ENCODE measurements around the gene FAM3C.

FAM3C gene

DNA sequence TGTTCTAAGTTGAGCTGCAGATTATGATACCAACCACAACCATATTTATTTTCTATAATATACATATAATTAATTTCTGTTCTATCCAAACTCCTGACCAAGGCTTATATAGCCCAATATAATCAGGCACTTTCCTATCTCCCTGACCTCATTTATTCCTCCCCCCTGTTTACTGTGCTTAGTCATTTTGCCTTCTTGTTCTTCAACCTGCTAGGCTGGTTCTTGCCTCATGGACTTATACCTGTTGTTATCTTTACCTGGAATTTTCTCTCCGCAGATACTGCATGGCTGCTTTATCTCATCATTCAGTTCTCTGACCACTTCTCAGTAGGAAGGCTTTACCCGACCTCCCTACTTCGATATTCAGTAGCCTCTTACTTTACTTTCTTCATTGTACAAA lies 24.9 kb upstream of the FAM3C start:
- no peaks in the 10 kb centered on the region for H3K36me3 Mint-ChIP-seq
- no peak overlapping the region for H3K27ac Mint-ChIP-seq
- H3K4me1 Mint-ChIP-seq: no peaks in the 10 kb centered on the region
- no peak overlapping the region for H3K4me3 Mint-ChIP-seq
- no peaks in the 10 kb centered on the region for H3K27me3 Mint-ChIP-seq
- H3K9me3 Mint-ChIP-seq: no peaks in the 10 kb centered on the region

DNA sequence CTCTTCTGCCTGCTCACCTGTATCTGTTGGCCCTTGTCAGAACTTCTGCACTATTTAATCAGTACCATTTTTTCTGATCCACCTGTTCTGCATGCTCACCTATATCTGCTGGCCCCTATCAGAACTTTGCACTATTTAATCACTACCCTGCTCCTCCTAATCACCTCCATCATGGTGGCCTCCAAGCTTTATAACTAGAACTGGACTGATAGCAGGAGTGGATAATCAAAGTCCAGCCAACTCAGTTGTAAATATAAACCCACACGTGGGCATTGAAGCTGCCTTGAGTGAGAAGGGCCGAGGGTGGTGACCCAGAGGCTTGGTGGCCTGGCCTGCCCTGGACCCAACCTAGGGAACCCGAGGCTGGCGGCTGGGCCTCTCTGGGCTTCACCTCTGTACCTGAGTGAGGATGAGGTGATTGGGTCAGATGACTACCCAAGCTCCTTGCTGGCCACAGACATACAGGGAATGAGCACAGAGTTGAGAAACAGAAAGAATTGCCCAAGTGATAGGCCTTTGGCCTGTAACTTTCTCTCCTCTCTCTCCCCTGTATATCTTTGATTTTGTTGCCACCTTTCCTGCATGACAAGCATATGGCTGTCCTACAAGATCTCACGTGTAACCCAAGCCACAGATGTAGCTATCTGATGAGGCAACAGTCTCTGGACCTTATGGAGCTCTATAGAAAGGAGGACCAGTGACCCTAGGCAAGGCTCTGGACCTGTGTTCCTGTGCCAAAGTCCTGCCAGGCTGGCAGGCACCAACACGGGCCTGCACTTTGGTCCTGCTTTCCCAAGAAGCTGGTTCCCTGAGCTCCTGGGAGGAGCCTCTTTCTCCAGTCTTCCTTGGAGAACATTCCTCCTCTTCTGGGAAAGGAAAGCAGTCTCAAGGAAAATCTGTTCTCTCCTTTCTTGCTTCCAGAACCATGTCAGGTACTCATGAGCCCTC lies 23.4 kb upstream of the FAM3C start:
- no peak overlapping the region for H3K4me3 Mint-ChIP-seq
- no peaks in the 10 kb centered on the region for H3K36me3 Mint-ChIP-seq
- no peaks in the 10 kb centered on the region for H3K9me3 Mint-ChIP-seq
- H3K4me1 Mint-ChIP-seq: no peaks in the 10 kb centered on the region
- H3K27me3 Mint-ChIP-seq: no peaks in the 10 kb centered on the region
- H3K27ac Mint-ChIP-seq: no peak overlapping the region

DNA sequence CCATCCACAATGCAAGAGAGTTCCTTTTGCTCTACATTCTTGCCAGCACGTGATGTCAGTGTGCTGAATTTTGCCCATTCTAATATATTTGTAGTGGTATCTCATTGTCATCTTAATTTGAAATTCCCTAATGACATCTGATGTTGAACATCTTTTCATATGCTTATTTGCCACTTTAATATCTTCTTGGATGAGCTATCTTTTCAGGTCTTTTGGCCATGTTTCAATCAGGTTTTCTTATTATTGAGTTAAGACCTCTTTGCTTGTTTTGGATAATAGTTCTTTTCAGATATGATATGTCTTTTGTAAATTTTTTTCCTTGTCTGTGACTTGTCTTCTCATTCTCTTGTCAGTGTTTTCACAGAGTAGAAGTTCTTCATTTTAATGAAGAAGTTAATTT lies 20.4 kb upstream of the FAM3C start:
- Mint-ChIP-seq H3K4me1 (no peaks in the 10 kb centered on the region), H3K36me3 (no peaks in the 10 kb centered on the region), H3K27me3 (peaks cover 2% of the 10 kb centered on the region), H3K27ac (no peak overlapping the region), H3K4me3 (no peak overlapping the region), H3K9me3 (no peaks in the 10 kb centered on the region)

DNA sequence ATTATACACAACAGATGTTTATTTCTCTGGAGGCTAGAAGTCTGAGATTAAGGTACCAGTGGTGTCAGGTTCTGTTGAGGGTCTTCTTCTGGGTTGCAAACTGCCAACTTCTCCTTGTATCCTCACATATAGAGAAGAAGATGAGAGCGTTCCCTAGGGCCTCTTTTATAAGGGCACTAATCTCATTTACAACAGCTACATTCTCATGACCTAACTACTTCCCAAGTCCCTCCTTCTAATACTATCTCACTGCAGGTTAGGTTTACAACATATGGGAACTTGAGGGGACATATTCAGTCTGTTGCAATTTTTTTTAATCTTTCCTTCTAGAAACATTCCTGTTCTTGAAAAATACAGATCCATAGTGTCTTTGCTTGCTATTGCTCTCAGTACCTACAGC lies 18.3 kb upstream of the FAM3C start:
- H3K4me1 Mint-ChIP-seq: peaks cover 5% of the 10 kb centered on the region
- no peak overlapping the region for H3K4me3 Mint-ChIP-seq
- no peaks in the 10 kb centered on the region for H3K9me3 Mint-ChIP-seq
- peaks cover 2% of the 10 kb centered on the region for H3K27me3 Mint-ChIP-seq
- H3K36me3 Mint-ChIP-seq: no peaks in the 10 kb centered on the region
- no peak overlapping the region for H3K27ac Mint-ChIP-seq

DNA sequence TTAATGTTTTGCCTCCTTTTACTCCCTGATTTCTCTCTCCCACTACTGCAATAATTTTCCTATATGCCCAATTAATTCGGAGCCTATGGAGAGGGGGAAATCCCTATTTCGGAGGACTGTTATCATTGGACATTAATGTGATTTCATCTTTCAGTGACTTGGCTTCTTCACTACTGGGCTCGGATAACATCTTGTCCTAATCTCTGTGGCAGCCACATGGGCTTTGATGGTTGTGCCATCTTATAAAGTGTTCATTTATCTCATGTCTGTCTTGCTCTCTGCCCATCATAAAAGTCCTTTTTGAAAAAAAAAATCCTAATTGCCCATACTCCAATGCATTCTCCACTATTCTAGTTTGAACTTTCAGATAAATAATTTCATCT lies 15.5 kb upstream of the FAM3C start:
- Mint-ChIP-seq H3K36me3 (no peaks in the 10 kb centered on the region), H3K4me3 (no peak overlapping the region), H3K4me1 (peaks cover 5% of the 10 kb centered on the region), H3K9me3 (no peaks in the 10 kb centered on the region), H3K27me3 (peaks cover 2% of the 10 kb centered on the region), H3K27ac (no peak overlapping the region)

DNA sequence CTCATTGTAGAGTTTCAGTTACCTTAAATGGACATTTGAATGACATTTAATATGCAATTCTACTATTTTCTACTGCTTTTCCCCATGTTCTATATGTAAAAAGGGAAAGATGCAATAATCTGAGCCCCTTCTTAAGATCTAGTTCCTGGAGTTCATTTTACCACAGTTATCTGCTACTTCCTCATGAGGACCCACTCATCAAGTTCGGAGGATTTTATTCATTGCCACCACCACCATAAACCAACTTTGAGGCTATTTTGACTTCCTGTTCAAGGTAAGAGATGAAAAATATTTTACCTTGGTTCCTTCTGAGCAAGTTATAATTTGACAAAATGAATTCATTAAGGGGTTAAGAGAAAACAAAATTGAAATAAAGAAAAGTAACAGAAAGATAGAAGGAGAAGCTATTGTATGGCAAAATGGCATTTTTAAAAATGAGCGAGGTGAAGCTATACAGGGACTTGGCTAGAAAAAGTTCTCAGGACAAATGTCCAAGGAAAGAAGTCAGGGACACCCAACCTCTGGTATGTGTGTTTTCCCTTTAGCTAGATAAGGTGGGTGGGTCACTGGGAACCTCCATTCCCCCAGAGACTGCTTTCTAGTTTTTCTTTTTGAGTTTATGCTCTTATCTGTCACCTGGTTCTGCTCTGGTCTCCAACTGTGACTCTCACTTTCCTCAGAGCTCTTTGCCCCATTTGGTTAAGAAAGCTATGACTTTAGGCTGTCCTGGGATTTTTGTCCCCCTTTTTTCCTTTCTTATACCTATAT lies 14.9 kb upstream of the FAM3C start:
- no peak overlapping the region for H3K27ac Mint-ChIP-seq
- peaks cover 2% of the 10 kb centered on the region for H3K27me3 Mint-ChIP-seq
- H3K9me3 Mint-ChIP-seq: no peaks in the 10 kb centered on the region
- H3K4me1 Mint-ChIP-seq: peaks cover 5% of the 10 kb centered on the region
- no peaks in the 10 kb centered on the region for H3K36me3 Mint-ChIP-seq
- no peak overlapping the region for H3K4me3 Mint-ChIP-seq

DNA sequence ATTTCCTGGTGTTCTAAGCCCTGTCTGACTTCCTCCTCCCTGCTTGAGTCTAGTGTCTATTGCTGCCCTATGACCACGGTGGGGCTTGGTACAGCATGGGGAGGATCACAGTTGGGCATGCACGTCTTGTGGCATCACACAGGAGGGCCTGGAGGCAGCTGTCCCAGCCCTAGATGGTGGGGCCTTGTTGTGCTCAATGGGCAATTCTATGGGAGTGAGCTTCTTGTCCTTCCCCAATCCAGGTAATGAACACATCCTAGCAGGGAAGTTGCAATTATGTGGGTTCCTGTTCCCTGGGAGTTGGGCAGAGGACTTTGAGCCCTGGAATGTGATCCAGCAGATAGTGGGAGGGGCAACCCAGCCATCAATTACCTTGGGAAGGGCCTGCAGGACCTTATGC lies 10.8 kb upstream of the FAM3C start:
- Mint-ChIP-seq H3K27me3 (peaks cover 2% of the 10 kb centered on the region), H3K36me3 (no peaks in the 10 kb centered on the region), H3K27ac (no peak overlapping the region), H3K4me3 (no peak overlapping the region), H3K4me1 (peaks cover 9% of the 10 kb centered on the region), H3K9me3 (no peaks in the 10 kb centered on the region)

DNA sequence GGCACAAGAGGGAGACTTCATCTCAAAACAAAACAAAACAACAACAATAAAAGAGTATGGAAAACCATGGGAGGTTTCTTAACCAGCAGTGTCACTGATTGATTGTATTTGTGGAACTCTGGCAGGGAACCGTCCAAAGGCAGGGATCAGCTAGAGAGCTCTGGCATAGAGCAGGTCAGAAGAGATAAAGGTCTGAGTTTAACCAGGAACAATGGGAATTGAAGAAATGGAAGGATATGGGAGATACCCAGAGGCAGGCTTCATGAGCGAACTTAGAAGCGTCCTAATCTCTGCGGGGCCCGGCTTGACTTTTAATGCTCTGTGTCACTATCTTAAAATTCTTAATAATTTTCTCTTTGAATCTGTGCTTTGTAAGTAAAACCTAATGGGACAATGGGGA lies 10.4 kb upstream of the FAM3C start:
- Mint-ChIP-seq H3K4me1 (peaks cover 9% of the 10 kb centered on the region), H3K4me3 (no peak overlapping the region), H3K27me3 (no peaks in the 10 kb centered on the region), H3K27ac (no peak overlapping the region), H3K9me3 (no peaks in the 10 kb centered on the region), H3K36me3 (no peaks in the 10 kb centered on the region)

DNA sequence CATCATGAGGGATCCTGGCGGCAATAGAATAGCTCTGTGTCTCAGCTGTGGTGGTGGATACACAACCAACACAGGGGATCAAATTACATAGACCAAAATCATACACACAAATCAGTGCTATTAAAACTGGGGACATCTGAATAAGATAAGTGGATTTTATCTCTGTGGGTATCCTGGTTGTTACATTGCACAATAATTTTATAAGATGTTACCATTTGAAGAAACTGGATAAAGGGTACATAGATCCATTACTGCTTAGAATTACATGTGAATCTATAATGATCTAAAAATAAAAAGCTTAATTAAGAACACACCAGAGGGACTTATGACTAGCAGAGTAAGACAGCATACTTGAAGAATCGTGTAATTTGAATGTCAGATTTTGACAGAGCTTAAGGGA lies 8.2 kb upstream of the FAM3C start:
- Mint-ChIP-seq H3K36me3 (no peaks in the 10 kb centered on the region), H3K4me3 (no peak overlapping the region), H3K27ac (no peak overlapping the region), H3K4me1 (peaks cover 4% of the 10 kb centered on the region), H3K9me3 (no peaks in the 10 kb centered on the region), H3K27me3 (no peaks in the 10 kb centered on the region)

DNA sequence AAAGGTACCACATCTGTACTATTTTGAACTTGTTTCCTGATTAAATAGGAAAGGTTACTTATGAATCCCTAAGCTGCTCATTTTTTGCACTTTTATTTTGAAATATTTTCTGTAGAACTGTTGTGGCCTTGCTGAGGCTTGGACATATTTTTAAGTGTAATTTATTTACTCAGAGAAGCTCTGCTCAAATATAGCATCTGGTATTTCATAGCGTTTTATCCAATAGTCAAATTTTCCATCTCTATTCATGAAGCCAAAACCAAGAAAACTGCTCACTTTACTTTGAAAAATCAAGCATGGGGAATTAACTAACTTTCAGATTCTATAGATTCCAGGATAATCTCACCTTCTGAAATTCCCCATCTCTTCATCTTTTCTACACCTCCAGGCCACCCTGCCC lies 6.6 kb upstream of the FAM3C start:
- Mint-ChIP-seq H3K27me3 (no peaks in the 10 kb centered on the region), H3K4me1 (peaks cover 4% of the 10 kb centered on the region), H3K27ac (no peak overlapping the region), H3K36me3 (no peaks in the 10 kb centered on the region), H3K9me3 (no peaks in the 10 kb centered on the region), H3K4me3 (no peak overlapping the region)

DNA sequence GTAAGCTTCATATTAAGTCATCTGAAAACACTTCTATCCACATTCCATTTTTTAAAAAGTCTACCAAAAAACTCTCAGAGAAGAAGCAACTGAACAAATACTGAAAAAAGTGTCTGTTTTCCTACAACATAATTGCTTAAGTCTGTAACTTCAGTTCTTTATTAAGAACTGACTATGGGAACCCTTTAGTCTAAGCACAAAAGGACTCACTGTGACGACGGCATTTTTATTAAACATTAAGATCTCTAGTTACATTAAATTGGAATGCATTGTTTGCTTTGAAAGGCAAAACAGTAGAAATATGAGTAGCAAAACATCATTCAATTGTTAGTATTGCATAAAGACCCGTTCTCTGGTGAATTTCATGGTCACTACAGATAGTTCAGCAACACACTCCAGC lies 5.8 kb upstream of the FAM3C start:
- Mint-ChIP-seq H3K9me3 (no peaks in the 10 kb centered on the region), H3K4me3 (no peak overlapping the region), H3K27ac (no peak overlapping the region), H3K36me3 (no peaks in the 10 kb centered on the region), H3K4me1 (peaks cover 4% of the 10 kb centered on the region), H3K27me3 (no peaks in the 10 kb centered on the region)

DNA sequence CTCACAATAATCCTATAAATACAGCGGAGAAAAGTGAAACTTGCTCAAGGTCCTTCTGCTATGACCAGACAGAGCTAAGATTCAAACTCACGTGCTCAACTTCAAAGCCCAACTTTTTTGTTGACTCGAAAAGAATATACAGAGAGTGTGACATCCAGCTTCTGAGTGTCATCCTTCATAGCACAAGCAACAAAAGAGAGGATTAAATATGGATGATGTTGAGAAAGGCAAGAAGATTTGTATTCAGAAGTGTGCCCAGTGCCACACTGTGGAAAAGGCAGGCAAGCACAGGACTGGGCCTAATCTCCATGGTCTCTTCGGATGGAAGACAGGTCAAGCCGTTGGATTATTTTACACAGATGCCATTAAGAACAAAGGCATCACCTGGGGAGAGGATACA lies 2.1 kb upstream of the FAM3C start:
- Mint-ChIP-seq H3K36me3 (no peaks in the 10 kb centered on the region), H3K4me1 (peaks cover 22% of the 10 kb centered on the region), H3K27ac (no peak overlapping the region), H3K4me3 (no peak overlapping the region), H3K27me3 (no peaks in the 10 kb centered on the region), H3K9me3 (no peaks in the 10 kb centered on the region)

DNA sequence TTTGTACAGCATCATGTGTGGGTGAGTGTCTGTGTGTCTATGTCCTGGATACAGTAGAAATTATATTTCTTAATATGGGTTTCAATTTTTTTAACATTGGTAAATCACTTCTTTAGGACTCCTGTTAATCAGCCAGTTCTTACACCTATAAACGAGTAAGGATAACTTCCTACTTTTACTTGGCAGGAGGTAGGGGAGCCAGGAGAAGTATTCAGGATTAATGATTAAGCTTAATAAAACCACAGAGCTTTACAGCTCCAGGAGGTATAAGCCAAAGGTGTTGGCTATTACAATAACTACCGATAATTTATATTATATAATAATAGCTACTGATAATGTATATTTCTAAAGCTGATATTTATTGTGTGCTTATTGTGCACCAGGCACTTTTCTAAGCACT lies 1.7 kb upstream of the FAM3C start:
- H3K27ac Mint-ChIP-seq: no peak overlapping the region
- peaks cover 23% of the 10 kb centered on the region for H3K4me1 Mint-ChIP-seq
- no peak overlapping the region for H3K4me3 Mint-ChIP-seq
- no peaks in the 10 kb centered on the region for H3K27me3 Mint-ChIP-seq
- H3K9me3 Mint-ChIP-seq: no peaks in the 10 kb centered on the region
- peaks cover under 1% of the 10 kb centered on the region for H3K36me3 Mint-ChIP-seq

DNA sequence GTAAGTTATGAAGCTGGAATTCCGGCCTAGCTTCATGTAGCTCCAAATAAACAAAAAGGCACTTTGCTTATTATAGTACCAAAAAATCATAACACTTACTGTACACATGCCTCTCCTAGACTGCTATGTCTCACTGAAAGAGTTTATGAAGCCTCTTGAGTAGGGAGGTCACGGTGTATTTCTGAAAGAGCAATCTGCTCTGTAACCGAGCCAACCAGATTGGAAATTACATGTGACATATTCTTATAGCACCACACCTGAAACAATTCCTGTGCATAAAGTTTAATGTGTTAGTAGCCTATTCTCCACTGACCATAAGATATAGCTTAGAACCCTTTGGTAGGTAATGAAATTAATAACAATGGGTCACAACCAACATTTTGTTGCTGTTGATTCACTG lies 1.3 kb upstream of the FAM3C start:
- H3K27ac Mint-ChIP-seq: no peak overlapping the region
- peak overlapping the region; percentile 68 for H3K4me3 Mint-ChIP-seq
- no peaks in the 10 kb centered on the region for H3K9me3 Mint-ChIP-seq
- H3K4me1 Mint-ChIP-seq: peaks cover 26% of the 10 kb centered on the region
- H3K27me3 Mint-ChIP-seq: no peaks in the 10 kb centered on the region
- H3K36me3 Mint-ChIP-seq: peaks cover 3% of the 10 kb centered on the region

DNA sequence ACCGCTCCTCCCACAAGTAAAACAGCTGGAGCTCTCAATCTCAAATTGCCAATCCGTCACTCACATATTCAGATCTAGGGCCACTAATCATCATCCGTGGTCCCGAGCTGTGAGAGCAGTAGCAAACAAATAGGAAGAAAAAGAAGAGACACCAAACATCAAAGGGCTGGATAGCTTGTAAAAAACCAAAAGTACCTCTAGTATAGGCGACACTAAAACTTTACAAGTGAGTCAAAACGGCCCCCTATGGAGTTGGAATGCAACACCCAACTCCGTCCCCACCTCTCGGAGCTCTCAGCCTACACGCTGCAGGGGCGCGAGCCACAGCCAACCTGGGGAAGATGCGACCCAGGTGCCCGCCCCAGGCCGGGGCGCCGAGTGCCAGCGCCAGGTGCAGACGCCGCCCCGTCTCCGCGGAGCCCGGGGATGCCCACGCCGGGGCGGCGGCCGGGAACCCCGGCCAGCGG lies 581 bp downstream of the FAM3C start:
- Mint-ChIP-seq H3K9me3 (no peaks in the 10 kb centered on the region), H3K4me1 (peaks cover 43% of the 10 kb centered on the region), H3K27me3 (no peaks in the 10 kb centered on the region), H3K4me3 (peak overlapping the region; percentile 90), H3K27ac (peak overlapping the region; percentile 91), H3K36me3 (peaks cover 7% of the 10 kb centered on the region)

DNA sequence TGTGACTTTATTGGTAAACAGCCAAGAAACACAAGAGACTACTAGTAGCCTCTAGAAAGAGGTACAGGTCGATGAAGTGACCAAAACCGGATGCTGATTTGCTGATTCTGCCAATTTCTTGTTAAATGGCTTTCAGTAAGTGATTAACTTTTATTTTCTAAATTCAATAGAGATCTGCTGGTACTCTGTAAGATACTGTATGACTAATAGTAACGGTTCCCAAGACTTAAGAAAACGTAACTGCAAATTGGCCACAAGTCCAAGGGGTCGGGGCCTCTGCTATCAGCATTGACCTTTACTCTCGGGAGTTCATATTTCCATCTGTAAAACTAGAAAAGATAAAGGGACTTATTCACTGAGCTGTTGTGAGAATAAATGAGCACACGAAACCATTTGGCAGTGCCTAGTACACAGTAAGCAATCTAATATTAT lies 1.4 kb downstream of the FAM3C start:
- Mint-ChIP-seq H3K9me3 (no peaks in the 10 kb centered on the region), H3K36me3 (peaks cover 7% of the 10 kb centered on the region), H3K4me1 (peaks cover 51% of the 10 kb centered on the region), H3K4me3 (peak overlapping the region; percentile 68), H3K27ac (peak overlapping the region; percentile 12), H3K27me3 (no peaks in the 10 kb centered on the region)

All from activated naive CD4-positive, alpha-beta T cell treated with anti-CD3 and anti-CD28 coated beads, Interleukin-2, amount 50 U/mL, for 24 hours (primary cell).